IMR-90 (cell line): ENCODE data around the gene IP6K1.

Experiments used
- MXI1 ChIP-seq: IDR thresholded peaks from 2 replicates; pipeline ENCODE4 v1.6.1; 2012; ENCODE audit warnings: low read depth, mild to moderate bottlenecking, low read length, moderate library complexity, borderline replicate concordance
- POLR2A ChIP-seq: IDR thresholded peaks from 2 replicates; pipeline ENCODE4 v1.6.1; 2012; ENCODE audit warnings: mild to moderate bottlenecking, low read depth, low read length
- RAD21 ChIP-seq: IDR thresholded peaks from 2 replicates; pipeline ENCODE4 v1.6.1; 2012; ENCODE audit warnings: low read length, improper control_type of control experiment
- RCOR1 ChIP-seq: IDR thresholded peaks from 2 replicates; pipeline ENCODE4 v1.6.1; 2012; ENCODE audit warnings: mild to moderate bottlenecking, low read length, improper control_type of control experiment; ENCODE audit not compliant: insufficient replicate concordance
- SMC3 ChIP-seq: fragments of 150-350 bp; IDR thresholded peaks from 2 replicates; pipeline ENCODE4 v1.6.1; 2016; ENCODE audit warnings: low read depth, mild to moderate bottlenecking, antibody characterized with exemption, low read length, moderate library complexity
- USF2 ChIP-seq: fragments of 150-350 bp; IDR thresholded peaks from 2 replicates; pipeline ENCODE4 v1.6.1; 2017; ENCODE audit warnings: mild to moderate bottlenecking, antibody characterized with exemption, low read length, low read depth
- TF ChIP-seq, protein P1 (sequence below): conservative IDR thresholded peaks from 2 replicates; pipeline ENCODE4 v1.5.1; 2012; ENCODE audit warnings: mild to moderate bottlenecking, low read depth, low read length, improper control_type of control experiment
- TF ChIP-seq, protein P2 (sequence below): fragments of 150-350 bp; IDR thresholded peaks from 2 replicates; pipeline ENCODE4 v1.6.1; 2016; ENCODE audit warnings: low read depth, mild to moderate bottlenecking, low read length, moderate library complexity, borderline replicate concordance

- TF ChIP-seq, protein P1, sequence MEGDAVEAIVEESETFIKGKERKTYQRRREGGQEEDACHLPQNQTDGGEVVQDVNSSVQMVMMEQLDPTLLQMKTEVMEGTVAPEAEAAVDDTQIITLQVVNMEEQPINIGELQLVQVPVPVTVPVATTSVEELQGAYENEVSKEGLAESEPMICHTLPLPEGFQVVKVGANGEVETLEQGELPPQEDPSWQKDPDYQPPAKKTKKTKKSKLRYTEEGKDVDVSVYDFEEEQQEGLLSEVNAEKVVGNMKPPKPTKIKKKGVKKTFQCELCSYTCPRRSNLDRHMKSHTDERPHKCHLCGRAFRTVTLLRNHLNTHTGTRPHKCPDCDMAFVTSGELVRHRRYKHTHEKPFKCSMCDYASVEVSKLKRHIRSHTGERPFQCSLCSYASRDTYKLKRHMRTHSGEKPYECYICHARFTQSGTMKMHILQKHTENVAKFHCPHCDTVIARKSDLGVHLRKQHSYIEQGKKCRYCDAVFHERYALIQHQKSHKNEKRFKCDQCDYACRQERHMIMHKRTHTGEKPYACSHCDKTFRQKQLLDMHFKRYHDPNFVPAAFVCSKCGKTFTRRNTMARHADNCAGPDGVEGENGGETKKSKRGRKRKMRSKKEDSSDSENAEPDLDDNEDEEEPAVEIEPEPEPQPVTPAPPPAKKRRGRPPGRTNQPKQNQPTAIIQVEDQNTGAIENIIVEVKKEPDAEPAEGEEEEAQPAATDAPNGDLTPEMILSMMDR = no peak
- TF ChIP-seq SMC3 (no peak), RAD21 (no peak), USF2 (no peak), POLR2A (no peak), MXI1 (no peak), RCOR1 (no peak)
- TF ChIP-seq, protein P2, sequence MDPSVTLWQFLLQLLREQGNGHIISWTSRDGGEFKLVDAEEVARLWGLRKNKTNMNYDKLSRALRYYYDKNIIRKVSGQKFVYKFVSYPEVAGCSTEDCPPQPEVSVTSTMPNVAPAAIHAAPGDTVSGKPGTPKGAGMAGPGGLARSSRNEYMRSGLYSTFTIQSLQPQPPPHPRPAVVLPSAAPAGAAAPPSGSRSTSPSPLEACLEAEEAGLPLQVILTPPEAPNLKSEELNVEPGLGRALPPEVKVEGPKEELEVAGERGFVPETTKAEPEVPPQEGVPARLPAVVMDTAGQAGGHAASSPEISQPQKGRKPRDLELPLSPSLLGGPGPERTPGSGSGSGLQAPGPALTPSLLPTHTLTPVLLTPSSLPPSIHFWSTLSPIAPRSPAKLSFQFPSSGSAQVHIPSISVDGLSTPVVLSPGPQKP = no peak
These were observed 8.9 kb upstream of the IP6K1 start for GRCh38 chr3:49794926-49795905.
